HEK293T (cell line): ENCODE data around the gene LRP1B.

ENCODE experiments used
- CTCF ChIA-PET: fragments of 350-600 bp; formaldehyde crosslinking; extraction: SDS; loops from one replicate; lab custom pipeline; 2021; ENCODE audit warnings: antibody characterized with exemption, inconsistent platforms; lab: Yijun Ruan, JAX
- POLR2A ChIA-PET: fragments of 350-600 bp; formaldehyde crosslinking; extraction: SDS; loops from one replicate; lab custom pipeline; 2020; ENCODE audit warnings: antibody characterized with exemption, inconsistent platforms; lab: Yijun Ruan, JAX
- DNase-seq: peaks from one replicate; pipeline ENCODE4 v3.0.0; 2012; ENCODE audit warnings: mixed read lengths; ENCODE audit errors: extremely low spot score
- ARNT ChIP-seq: fragments of 450-650 bp; IDR thresholded peaks from 2 replicates; pipeline ENCODE4 v1.6.1; 2017; ENCODE audit warnings: mild to moderate bottlenecking
- BHLHE40 ChIP-seq: fragments of 450-650 bp; IDR thresholded peaks from 2 replicates; pipeline ENCODE4 v1.6.1; 2016; ENCODE audit warnings: mild to moderate bottlenecking, moderate library complexity, borderline replicate concordance
- CTBP1 ChIP-seq: fragments of 450-650 bp; IDR thresholded peaks from 2 replicates; pipeline ENCODE4 v1.6.1; 2016; ENCODE audit warnings: borderline replicate concordance
- ELF4 ChIP-seq: fragments of 450-650 bp; IDR thresholded peaks from 2 replicates; pipeline ENCODE4 v1.6.1; 2017; ENCODE audit warnings: antibody characterized with exemption
- FOXA1 ChIP-seq: fragments of 450-650 bp; IDR thresholded peaks from 2 replicates; pipeline ENCODE4 v1.6.1; 2016; ENCODE audit warnings: mild to moderate bottlenecking
- FOXK2 ChIP-seq: fragments of 450-650 bp; IDR thresholded peaks from 2 replicates; pipeline ENCODE4 v1.6.1; 2016; ENCODE audit warnings: mild to moderate bottlenecking
- FOXM1 ChIP-seq: fragments of 450-650 bp; IDR thresholded peaks from 2 replicates; pipeline ENCODE4 v1.6.1; 2017; ENCODE audit warnings: mild to moderate bottlenecking, borderline replicate concordance
- HDGF ChIP-seq: fragments of 450-650 bp; IDR thresholded peaks from 2 replicates; pipeline ENCODE4 v1.6.1; 2017; ENCODE audit warnings: antibody characterized with exemption, borderline replicate concordance
- L3MBTL2 ChIP-seq: fragments of 450-650 bp; conservative IDR thresholded peaks from 2 replicates; pipeline ENCODE4 v1.6.1; 2016; ENCODE audit warnings: mild to moderate bottlenecking
- LEF1 ChIP-seq: fragments of 450-650 bp; IDR thresholded peaks from 2 replicates; pipeline ENCODE4 v1.6.1; 2017; ENCODE audit warnings: mild to moderate bottlenecking, borderline replicate concordance
- NFRKB ChIP-seq: fragments of 450-650 bp; IDR thresholded peaks from 2 replicates; pipeline ENCODE4 v1.6.1; 2016; ENCODE audit warnings: mild to moderate bottlenecking, moderate library complexity
- SP1 ChIP-seq: fragments of 450-650 bp; IDR thresholded peaks from 2 replicates; pipeline ENCODE4 v1.6.1; 2017
- SUZ12 ChIP-seq: fragments of 450-650 bp; IDR thresholded peaks from 2 replicates; pipeline ENCODE4 v1.6.1; 2016; ENCODE audit warnings: mild to moderate bottlenecking
- TARDBP ChIP-seq: fragments of 450-650 bp; IDR thresholded peaks from 2 replicates; pipeline ENCODE4 v1.6.1; 2016
- ZNF384 ChIP-seq: fragments of 450-650 bp; IDR thresholded peaks from 2 replicates; pipeline ENCODE4 v1.6.1; 2016
- TF ChIP-seq, protein P1 (sequence below): fragments of 450-650 bp; IDR thresholded peaks from 2 replicates; pipeline ENCODE4 v1.6.1; 2016

Gene LRP1B

GRCh38 chr2:141529659-141530058, 601.2 kb downstream of the LRP1B start:
- CTCF ChIA-PET = no interaction called here

GRCh38 chr2:141528990-141529389, 601.8 kb downstream of the LRP1B start:
- DNase-seq = no peak
- ChIA-PET POLR2A (no interaction called here), CTCF (no interaction called here)
- no peak for TF ChIP-seq L3MBTL2

More at GRCh38 chr2:141529659-141530058, 601.2 kb downstream of the LRP1B start:
- TF ChIP-seq NFRKB (no peak), FOXA1 (no peak), HDGF (no peak), LEF1 (no peak), ZNF384 (no peak), SUZ12 (no peak), L3MBTL2 (no peak), FOXM1 (no peak), SP1 (no peak), TARDBP (no peak), ELF4 (no peak), FOXK2 (no peak), BHLHE40 (no peak), CTBP1 (no peak)
- POLR2A ChIA-PET = no interaction called here
- no peak for DNase-seq

DNA sequence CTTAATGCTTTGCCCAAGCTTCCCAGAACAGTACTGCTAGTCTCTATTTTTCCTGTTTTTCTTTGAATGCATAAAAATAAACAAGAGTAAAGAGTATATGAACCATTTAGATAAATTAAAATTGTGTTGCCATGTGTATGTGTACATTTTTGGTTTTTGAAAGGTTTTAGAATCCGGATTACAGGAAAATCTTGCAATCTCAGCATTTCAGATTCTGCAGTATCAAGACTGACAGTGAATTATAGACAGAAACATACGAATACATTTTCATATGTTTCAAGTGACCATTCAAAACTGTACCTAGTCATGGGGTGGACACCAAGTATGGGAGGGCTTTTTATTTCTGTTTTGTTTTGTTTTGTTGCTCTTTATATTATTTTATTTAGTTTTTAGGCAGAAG, 604.1 kb downstream of the LRP1B start:
- ChIA-PET CTCF (no interaction called here), POLR2A (no interaction called here)
- no peak for TF ChIP-seq NFRKB
- TF ChIP-seq HDGF = no peak
- no peak for TF ChIP-seq FOXK2
- no peak for TF ChIP-seq TARDBP
- no peak for TF ChIP-seq ELF4
- TF ChIP-seq FOXM1 = no peak
- TF ChIP-seq FOXA1 = no peak
- TF ChIP-seq ZNF384 = no peak
- no peak for TF ChIP-seq ARNT
- no peak for TF ChIP-seq LEF1
- no peak for TF ChIP-seq BHLHE40
- TF ChIP-seq SUZ12 = no peak
- TF ChIP-seq, protein P1, sequence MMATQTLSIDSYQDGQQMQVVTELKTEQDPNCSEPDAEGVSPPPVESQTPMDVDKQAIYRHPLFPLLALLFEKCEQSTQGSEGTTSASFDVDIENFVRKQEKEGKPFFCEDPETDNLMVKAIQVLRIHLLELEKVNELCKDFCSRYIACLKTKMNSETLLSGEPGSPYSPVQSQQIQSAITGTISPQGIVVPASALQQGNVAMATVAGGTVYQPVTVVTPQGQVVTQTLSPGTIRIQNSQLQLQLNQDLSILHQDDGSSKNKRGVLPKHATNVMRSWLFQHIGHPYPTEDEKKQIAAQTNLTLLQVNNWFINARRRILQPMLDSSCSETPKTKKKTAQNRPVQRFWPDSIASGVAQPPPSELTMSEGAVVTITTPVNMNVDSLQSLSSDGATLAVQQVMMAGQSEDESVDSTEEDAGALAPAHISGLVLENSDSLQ = no peak
- no peak for TF ChIP-seq L3MBTL2
- no peak for TF ChIP-seq CTBP1
- TF ChIP-seq SP1 = no peak
- no peak for DNase-seq

- CTCF ChIA-PET = no interaction called here
- POLR2A ChIA-PET = no interaction called here
- TF ChIP-seq L3MBTL2 (no peak), ARNT (no peak), BHLHE40 (no peak), ZNF384 (no peak)
- TF ChIP-seq, protein P1 = no peak
- no peak for DNase-seq
These were observed 606.0 kb downstream of the LRP1B start for GRCh38 chr2:141524777-141525176.

- CTCF ChIA-PET = no interaction called here
- no peak for DNase-seq
These were observed 607.6 kb downstream of the LRP1B start for GRCh38 chr2:141523199-141523598.

GRCh38 chr2:141522702-141523101, 608.1 kb downstream of the LRP1B start:
- CTCF ChIA-PET = no interaction called here
- DNase-seq = no peak
- TF ChIP-seq, protein P1 = no peak
- no peak for TF ChIP-seq SUZ12
- POLR2A ChIA-PET = no interaction called here

More at GRCh38 chr2:141523199-141523598, 607.6 kb downstream of the LRP1B start:
- POLR2A ChIA-PET = no interaction called here
- no peak for TF ChIP-seq ELF4
- no peak for TF ChIP-seq FOXM1
- TF ChIP-seq FOXK2 = no peak
- TF ChIP-seq BHLHE40 = no peak
- no peak for TF ChIP-seq TARDBP
- TF ChIP-seq ZNF384 = no peak
- TF ChIP-seq HDGF = no peak
- TF ChIP-seq SUZ12 = no peak
- TF ChIP-seq ARNT = no peak

GRCh38 chr2:141522048-141522447, 608.8 kb downstream of the LRP1B start:
- TF ChIP-seq ELF4 (no peak), CTBP1 (no peak), HDGF (no peak), SUZ12 (no peak), ARNT (no peak), LEF1 (no peak)
- TF ChIP-seq, protein P1 = no peak
- DNase-seq = no peak
- ChIA-PET CTCF (no interaction called here), POLR2A (no interaction called here)
